HepG2 (cell line): ENCODE data around the gene SH3BP2. TPM values are rescaled to one million over a fixed set of nuclear protein-coding genes. Genes with fewer than 3 reads are reported as not detected.

Source experiments
- CBX5 ChIP-seq: sonication (generic); formaldehyde crosslinking; IDR thresholded peaks from 2 replicates; pipeline ENCODE4 v1.4.0; 2020; ENCODE audit warnings: missing genetic modification reagents, borderline replicate concordance
- CHCHD3 ChIP-seq: sonication (generic); formaldehyde crosslinking; IDR thresholded peaks from 2 replicates; pipeline ENCODE4 v1.8.0; 2022; ENCODE audit warnings: mild to moderate bottlenecking, missing genetic modification reagents, moderate library complexity
- CHD2 ChIP-seq: IDR thresholded peaks from 2 replicates; pipeline ENCODE4 v1.6.1; 2011; ENCODE audit warnings: low read depth, low read length, improper control_type of control experiment
- EHMT2 ChIP-seq: fragments of 200-600 bp; sonication (generic); IDR thresholded peaks from 2 replicates; pipeline ENCODE4 v1.7.0; 2017; ENCODE audit warnings: antibody characterized with exemption, low read depth, low read length, borderline replicate concordance
- ELF4 ChIP-seq: sonication (generic); formaldehyde crosslinking; IDR thresholded peaks from 2 replicates; pipeline ENCODE4 v1.5.0; 2020; ENCODE audit warnings: missing genetic modification reagents, mild to moderate bottlenecking, moderate library complexity, borderline replicate concordance
- GABPB1 ChIP-seq: IDR thresholded peaks from 2 replicates; pipeline ENCODE4 v1.6.1; 2016; ENCODE audit warnings: mild to moderate bottlenecking, missing genetic modification reagents, moderate library complexity, missing compliant biosample characterization
- JUN ChIP-seq: sonication (generic); formaldehyde crosslinking; IDR thresholded peaks from 2 replicates; pipeline ENCODE4 v1.4.0; 2020; ENCODE audit warnings: mild to moderate bottlenecking, missing genetic modification reagents
- POLR2G ChIP-seq: fragments of 200-400 bp; formaldehyde crosslinking; IDR thresholded peaks from 2 replicates; pipeline ENCODE4 v1.6.1; 2018; ENCODE audit warnings: mild to moderate bottlenecking, low read depth, low read length, moderate library complexity
- REXO4 ChIP-seq: sonication (generic); formaldehyde crosslinking; IDR thresholded peaks from 2 replicates; pipeline ENCODE4 v1.8.0; 2022; ENCODE audit warnings: missing genetic modification reagents, mild to moderate bottlenecking, borderline replicate concordance
- SMAD1 ChIP-seq: sonication (generic); formaldehyde crosslinking; IDR thresholded peaks from 2 replicates; pipeline ENCODE4 v1.4.0; 2020; ENCODE audit warnings: missing genetic modification reagents, low read depth, mild to moderate bottlenecking, borderline replicate concordance
- ZNF619 ChIP-seq: sonication (generic); formaldehyde crosslinking; IDR thresholded peaks from 2 replicates; pipeline ENCODE4 v1.4.0; 2020; ENCODE audit warnings: mild to moderate bottlenecking, missing genetic modification reagents
- ZNF678 ChIP-seq: sonication (generic); formaldehyde crosslinking; IDR thresholded peaks from 2 replicates; pipeline ENCODE4 v1.4.0; 2020; ENCODE audit warnings: mild to moderate bottlenecking, missing genetic modification reagents
- ZNF737 ChIP-seq: sonication (generic); formaldehyde crosslinking; IDR thresholded peaks from 2 replicates; pipeline ENCODE4 v1.5.0; 2020; ENCODE audit warnings: missing genetic modification reagents, mild to moderate bottlenecking, borderline replicate concordance
- ZNF883 ChIP-seq: sonication (generic); formaldehyde crosslinking; IDR thresholded peaks from 2 replicates; pipeline ENCODE4 v1.5.1; 2020; ENCODE audit warnings: mild to moderate bottlenecking, missing genetic modification reagents; ENCODE audit errors: not compliant biosample characterization
- polyA plus RNA-seq, 8 experiments: library from polyadenylated mRNA; depleted of rRNA in 3 of 8; stranded (reverse) in 7 of 8; unstranded in 1 of 8; fragments of >200 nt; fragmentation: Illumina TruSeq in 4 of 8; extraction: Trizol in 4 of 8; gene quantifications; 2 replicates each; pipeline versions ENCODE4 v1.2.1 to v1.2.3, GENCODE V29; 2011 to 2016; ENCODE audit warnings: low read depth in 4 of 8, missing spikeins in 1 of 8, mixed read lengths in 1 of 8; ENCODE audit not compliant: insufficient read depth in 1 of 8
- total RNA-seq, 5 experiments: library from RNA; depleted of rRNA; stranded (reverse); fragments of >200 nt; fragmentation: Illumina TruSeq; extraction: Trizol; gene quantifications; 2 replicates each; pipeline ENCODE4 v1.2.3, GENCODE V29; 2016; ENCODE audit warnings: low read depth in 1 of 5
- TF ChIP-seq, protein P1 (sequence below): sonication (generic); formaldehyde crosslinking; IDR thresholded peaks from 2 replicates; pipeline ENCODE4 v1.4.0; 2020; ENCODE audit warnings: mild to moderate bottlenecking, missing genetic modification reagents
- TF ChIP-seq, protein P2 (sequence below): sonication (generic); formaldehyde crosslinking; IDR thresholded peaks from 2 replicates; pipeline ENCODE4 v1.4.0; 2020; ENCODE audit warnings: missing genetic modification reagents, borderline replicate concordance
- TF ChIP-seq, protein P3 (sequence below): sonication (generic); formaldehyde crosslinking; IDR thresholded peaks from 2 replicates; pipeline ENCODE4 v1.4.0; 2020; ENCODE audit warnings: missing genetic modification reagents, borderline replicate concordance

The SH3BP2 gene
- total and polyA plus RNA-seq, 2 of the 13 experiments (the other 11 are each of a cell fraction or from before 2014, with no cell fraction given): 16.9 to 34.5 TPM

DNA sequence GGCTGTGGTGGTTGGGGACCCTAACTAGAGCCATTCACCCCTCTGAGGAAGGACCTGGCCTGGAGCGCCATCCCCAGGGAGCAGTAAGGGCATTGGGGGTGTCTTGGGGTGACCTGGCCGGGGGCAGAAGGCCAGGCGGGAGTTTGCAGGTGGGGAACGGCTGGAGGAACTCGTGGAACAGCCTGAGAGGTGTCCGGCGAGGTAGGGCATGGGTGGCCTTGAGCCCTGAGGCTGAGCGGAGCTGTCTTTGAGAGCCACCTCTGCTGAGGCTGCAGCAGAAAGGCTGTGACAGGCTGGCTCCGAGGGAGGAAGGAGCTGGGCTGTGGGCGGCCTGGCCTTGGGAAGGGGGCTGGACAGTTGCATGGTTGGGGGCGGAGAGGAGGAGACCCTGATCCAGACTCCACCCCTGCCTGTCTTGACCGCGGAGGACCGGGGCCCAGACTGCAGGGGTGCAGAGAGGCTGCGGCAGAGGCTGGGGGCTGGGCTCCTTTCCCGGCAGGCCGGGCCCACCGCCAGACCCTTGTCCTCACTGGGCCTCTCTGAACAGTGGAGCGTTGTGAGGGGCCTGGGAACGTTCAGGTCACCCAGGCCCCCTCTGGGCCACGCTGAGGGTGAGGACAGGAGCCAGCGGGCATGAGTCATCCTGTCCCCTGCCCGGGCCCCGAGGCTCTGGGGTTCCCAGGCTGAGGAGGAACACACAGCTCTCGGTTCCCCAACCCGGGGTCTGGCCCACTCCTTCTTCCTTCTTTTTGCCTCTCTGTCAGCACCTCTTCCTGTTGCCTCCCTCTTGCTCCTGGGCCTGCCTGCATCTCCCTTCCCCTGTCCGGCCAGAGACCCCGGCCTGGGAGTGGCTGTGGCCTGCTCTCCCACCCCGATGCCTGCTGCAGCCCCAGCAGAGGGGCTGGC, 8.1 kb downstream of the SH3BP2 start (continued):
- TF ChIP-seq CHCHD3 (CRISPR knock-in tag) (no peak), ZNF619 (CRISPR knock-in tag) (peak; percentile 86), CBX5 (CRISPR knock-in tag) (peak; percentile 69; the same call in 1 of the 2 replicates), ELF4 (no peak), CHD2 (no peak), POLR2G (peak; percentile 89), SMAD1 (peak; percentile 92; the same call in 1 of the 2 replicates), REXO4 (CRISPR knock-in tag) (no peak), JUN (peak; percentile 80), ZNF883 (CRISPR knock-in tag) (no peak), ZNF678 (CRISPR knock-in tag) (no peak), ZNF737 (CRISPR knock-in tag) (no peak), EHMT2 (no peak), GABPB1 (CRISPR knock-in tag) (peak; percentile 76; the same call in 1 of the 2 replicates)
- TF ChIP-seq, protein P1, sequence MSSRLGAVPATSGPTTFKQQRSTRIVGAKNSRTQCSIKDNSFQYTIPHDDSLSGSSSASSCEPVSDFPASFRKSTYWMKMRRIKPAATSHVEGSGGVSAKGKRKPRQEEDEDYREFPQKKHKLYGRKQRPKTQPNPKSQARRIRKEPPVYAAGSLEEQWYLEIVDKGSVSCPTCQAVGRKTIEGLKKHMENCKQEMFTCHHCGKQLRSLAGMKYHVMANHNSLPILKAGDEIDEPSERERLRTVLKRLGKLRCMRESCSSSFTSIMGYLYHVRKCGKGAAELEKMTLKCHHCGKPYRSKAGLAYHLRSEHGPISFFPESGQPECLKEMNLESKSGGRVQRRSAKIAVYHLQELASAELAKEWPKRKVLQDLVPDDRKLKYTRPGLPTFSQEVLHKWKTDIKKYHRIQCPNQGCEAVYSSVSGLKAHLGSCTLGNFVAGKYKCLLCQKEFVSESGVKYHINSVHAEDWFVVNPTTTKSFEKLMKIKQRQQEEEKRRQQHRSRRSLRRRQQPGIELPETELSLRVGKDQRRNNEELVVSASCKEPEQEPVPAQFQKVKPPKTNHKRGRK (CRISPR knock-in tag): no peak
- TF ChIP-seq, protein P2, sequence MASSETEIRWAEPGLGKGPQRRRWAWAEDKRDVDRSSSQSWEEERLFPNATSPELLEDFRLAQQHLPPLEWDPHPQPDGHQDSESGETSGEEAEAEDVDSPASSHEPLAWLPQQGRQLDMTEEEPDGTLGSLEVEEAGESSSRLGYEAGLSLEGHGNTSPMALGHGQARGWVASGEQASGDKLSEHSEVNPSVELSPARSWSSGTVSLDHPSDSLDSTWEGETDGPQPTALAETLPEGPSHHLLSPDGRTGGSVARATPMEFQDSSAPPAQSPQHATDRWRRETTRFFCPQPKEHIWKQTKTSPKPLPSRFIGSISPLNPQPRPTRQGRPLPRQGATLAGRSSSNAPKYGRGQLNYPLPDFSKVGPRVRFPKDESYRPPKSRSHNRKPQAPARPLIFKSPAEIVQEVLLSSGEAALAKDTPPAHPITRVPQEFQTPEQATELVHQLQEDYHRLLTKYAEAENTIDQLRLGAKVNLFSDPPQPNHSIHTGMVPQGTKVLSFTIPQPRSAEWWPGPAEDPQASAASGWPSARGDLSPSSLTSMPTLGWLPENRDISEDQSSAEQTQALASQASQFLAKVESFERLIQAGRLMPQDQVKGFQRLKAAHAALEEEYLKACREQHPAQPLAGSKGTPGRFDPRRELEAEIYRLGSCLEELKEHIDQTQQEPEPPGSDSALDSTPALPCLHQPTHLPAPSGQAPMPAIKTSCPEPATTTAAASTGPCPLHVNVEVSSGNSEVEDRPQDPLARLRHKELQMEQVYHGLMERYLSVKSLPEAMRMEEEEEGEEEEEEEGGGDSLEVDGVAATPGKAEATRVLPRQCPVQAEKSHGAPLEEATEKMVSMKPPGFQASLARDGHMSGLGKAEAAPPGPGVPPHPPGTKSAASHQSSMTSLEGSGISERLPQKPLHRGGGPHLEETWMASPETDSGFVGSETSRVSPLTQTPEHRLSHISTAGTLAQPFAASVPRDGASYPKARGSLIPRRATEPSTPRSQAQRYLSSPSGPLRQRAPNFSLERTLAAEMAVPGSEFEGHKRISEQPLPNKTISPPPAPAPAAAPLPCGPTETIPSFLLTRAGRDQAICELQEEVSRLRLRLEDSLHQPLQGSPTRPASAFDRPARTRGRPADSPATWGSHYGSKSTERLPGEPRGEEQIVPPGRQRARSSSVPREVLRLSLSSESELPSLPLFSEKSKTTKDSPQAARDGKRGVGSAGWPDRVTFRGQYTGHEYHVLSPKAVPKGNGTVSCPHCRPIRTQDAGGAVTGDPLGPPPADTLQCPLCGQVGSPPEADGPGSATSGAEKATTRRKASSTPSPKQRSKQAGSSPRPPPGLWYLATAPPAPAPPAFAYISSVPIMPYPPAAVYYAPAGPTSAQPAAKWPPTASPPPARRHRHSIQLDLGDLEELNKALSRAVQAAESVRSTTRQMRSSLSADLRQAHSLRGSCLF (CRISPR knock-in tag): no peak
- TF ChIP-seq, protein P3, sequence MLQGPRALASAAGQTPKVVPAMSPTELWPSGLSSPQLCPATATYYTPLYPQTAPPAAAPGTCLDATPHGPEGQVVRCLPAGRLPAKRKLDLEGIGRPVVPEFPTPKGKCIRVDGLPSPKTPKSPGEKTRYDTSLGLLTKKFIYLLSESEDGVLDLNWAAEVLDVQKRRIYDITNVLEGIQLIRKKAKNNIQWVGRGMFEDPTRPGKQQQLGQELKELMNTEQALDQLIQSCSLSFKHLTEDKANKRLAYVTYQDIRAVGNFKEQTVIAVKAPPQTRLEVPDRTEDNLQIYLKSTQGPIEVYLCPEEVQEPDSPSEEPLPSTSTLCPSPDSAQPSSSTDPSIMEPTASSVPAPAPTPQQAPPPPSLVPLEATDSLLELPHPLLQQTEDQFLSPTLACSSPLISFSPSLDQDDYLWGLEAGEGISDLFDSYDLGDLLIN: no peak
